MM.1S (cell line): ENCODE measurements around the gene MNX1.

Source experiments
- CTCF ChIP-seq: fragments of 300-600 bp; sonication (generic); IDR thresholded peaks from 2 replicates; pipeline ENCODE4 v1.5.1; 2016; ENCODE audit warnings: antibody characterized with exemption, low read length, mixed read lengths
- EZH2 ChIP-seq: fragments of 300-600 bp; sonication (generic); optimal IDR thresholded peaks from 2 replicates; pipeline ENCODE3; 2017; ENCODE audit warnings: low read depth, mild to moderate bottlenecking, antibody characterized with exemption, low read length, mixed read lengths
- EZH2phosphoT487 ChIP-seq: fragments of 300-600 bp; sonication (generic); IDR thresholded peaks from 2 replicates; pipeline ENCODE4 v1.6.1; 2018; ENCODE audit warnings: antibody characterized with exemption, low read length

GRCh38 chr7:157024716-157025115 lies 14.3 kb upstream of the MNX1 start:
- TF ChIP-seq EZH2 (no peak), CTCF (no peak), EZH2phosphoT487 (no peak)
